Stimulated activated naive B cell treated with anti-CD40 and anti-IgM and Interleukin-4, amounts not matched to agents 10 μg/mL and 1 μg/mL and 100 μg/mL, for 72 hours (primary cell): ENCODE data around the gene SSC5D.

Experiments
- ATAC-seq, 2 donors: fragments of 150-1000 bp; cut with Tn5 transposase; replicated peaks; 2 replicates each; pipeline ENCODE4 v1.10.0; 2021; ENCODE audit warnings: moderate library complexity in 1 of 2
- DNase-seq: peaks from one replicate; pipeline ENCODE4 v3.0.0; 2021
- H3K27ac Mint-ChIP-seq: one replicate; pipeline ENCODE4 v1.8.0; 2022; ENCODE audit warnings: mild to moderate bottlenecking, mixed read lengths
- H3K27me3 Mint-ChIP-seq, 2 donors: one replicate each; pipeline ENCODE4 v1.8.0; 2022; ENCODE audit warnings: mixed read lengths in 2 of 2
- H3K36me3 Mint-ChIP-seq, 2 donors: one replicate each; pipeline ENCODE4 v1.8.0; 2022; ENCODE audit warnings: mixed read lengths in 2 of 2, mild to moderate bottlenecking in 1 of 2
- H3K4me1 Mint-ChIP-seq, 2 donors: one replicate each; pipeline ENCODE4 v1.8.0; 2022; ENCODE audit warnings: mixed read lengths in 2 of 2, mild to moderate bottlenecking in 1 of 2
- H3K4me3 Mint-ChIP-seq, 2 donors: one replicate each; pipeline ENCODE4 v1.8.0; 2022; ENCODE audit warnings: mild to moderate bottlenecking in 2 of 2, mixed read lengths in 2 of 2, moderate library complexity in 1 of 2
- H3K9me3 Mint-ChIP-seq, 2 donors: one replicate each; pipeline ENCODE4 v1.8.0; 2022; ENCODE audit warnings: mixed read lengths in 2 of 2, mild to moderate bottlenecking in 1 of 2

The SSC5D gene

GRCh38 chr19:55449469-55449868 lies 38.8 kb upstream of the SSC5D start:
- ATAC-seq: no peak
- Mint-ChIP-seq H3K4me3 (no peak overlapping the region), H3K9me3 (no peaks in the 10 kb centered on the region), H3K27ac (no peak overlapping the region), H3K27me3 (peaks cover 40 to 47% of the 10 kb centered on the region in 2 donors), H3K4me1 (peaks cover 19 to 31% of the 10 kb centered on the region in 2 donors), H3K36me3 (peaks cover 16% of the 10 kb centered on the region in 2 donors)
- DNase-seq: no peak

GRCh38 chr19:55451163-55451964 lies 36.9 kb upstream of the SSC5D start:
- Mint-ChIP-seq H3K27ac (peak overlapping the region; percentile 43), H3K4me1 (peaks cover 19 to 42% of the 10 kb centered on the region in 2 donors), H3K36me3 (peaks cover 28 to 30% of the 10 kb centered on the region in 2 donors), H3K27me3 (peaks cover 26 to 35% of the 10 kb centered on the region in 2 donors), H3K9me3 (no peaks in the 10 kb centered on the region), H3K4me3 (peak overlapping the region; percentile 72 to 79)
- DNase-seq (no peak), ATAC-seq (peak in 1 of 2 donors; percentile 27)

- peaks cover 20 to 42% of the 10 kb centered on the region in 2 donors for H3K4me1 Mint-ChIP-seq
- ATAC-seq (no peak), DNase-seq (no peak)
- H3K36me3 Mint-ChIP-seq: peaks cover 28 to 36% of the 10 kb centered on the region in 2 donors
- peak overlapping the region; percentile 72 to 79 for H3K4me3 Mint-ChIP-seq
- peaks cover 26 to 35% of the 10 kb centered on the region in 2 donors for H3K27me3 Mint-ChIP-seq
- no peak overlapping the region for H3K27ac Mint-ChIP-seq
- no peaks in the 10 kb centered on the region for H3K9me3 Mint-ChIP-seq
Measured at GRCh38 chr19:55451965-55452748, 36.1 kb upstream of the SSC5D start.

GRCh38 chr19:55452749-55453346 lies 35.4 kb upstream of the SSC5D start:
- Mint-ChIP-seq H3K27me3 (peaks cover 26 to 35% of the 10 kb centered on the region in 2 donors), H3K9me3 (no peaks in the 10 kb centered on the region), H3K27ac (no peak overlapping the region), H3K36me3 (peaks cover 28 to 36% of the 10 kb centered on the region in 2 donors), H3K4me1 (peaks cover 20 to 42% of the 10 kb centered on the region in 2 donors), H3K4me3 (peak overlapping the region in 1 of 2 donors; percentile 34)
- DNase-seq: no peak
- peak; percentile 19 to 46 for ATAC-seq

GRCh38 chr19:55453511-55454260 lies 34.5 kb upstream of the SSC5D start:
- Mint-ChIP-seq H3K4me3 (peak overlapping the region; percentile 34 to 36), H3K4me1 (peaks cover 20 to 42% of the 10 kb centered on the region in 2 donors), H3K27me3 (peaks cover 26 to 35% of the 10 kb centered on the region in 2 donors), H3K27ac (peak overlapping the region; percentile 7), H3K36me3 (peaks cover 28 to 36% of the 10 kb centered on the region in 2 donors), H3K9me3 (no peaks in the 10 kb centered on the region)
- DNase-seq: no peak
- ATAC-seq: no peak

- H3K9me3 Mint-ChIP-seq: no peaks in the 10 kb centered on the region
- peak; percentile 53 to 67 for ATAC-seq
- H3K4me3 Mint-ChIP-seq: no peak overlapping the region
Measured at GRCh38 chr19:55454787-55455243, 33.4 kb upstream of the SSC5D start.

GRCh38 chr19:55455576-55456235 lies 32.5 kb upstream of the SSC5D start:
- Mint-ChIP-seq H3K36me3 (peaks cover 28 to 36% of the 10 kb centered on the region in 2 donors), H3K27ac (no peak overlapping the region), H3K4me3 (no peak overlapping the region), H3K9me3 (no peaks in the 10 kb centered on the region), H3K27me3 (peaks cover 21 to 35% of the 10 kb centered on the region in 2 donors), H3K4me1 (peaks cover 21 to 50% of the 10 kb centered on the region in 2 donors)
- no peak for DNase-seq
- ATAC-seq: no peak

More at GRCh38 chr19:55454787-55455243, 33.4 kb upstream of the SSC5D start:
- H3K27ac Mint-ChIP-seq: no peak overlapping the region
- no peak for DNase-seq
- peaks cover 26 to 35% of the 10 kb centered on the region in 2 donors for H3K27me3 Mint-ChIP-seq
- H3K36me3 Mint-ChIP-seq: peaks cover 28 to 36% of the 10 kb centered on the region in 2 donors
- peaks cover 20 to 46% of the 10 kb centered on the region in 2 donors for H3K4me1 Mint-ChIP-seq

- Mint-ChIP-seq H3K4me1 (peaks cover 22 to 50% of the 10 kb centered on the region in 2 donors), H3K36me3 (peaks cover 28 to 36% of the 10 kb centered on the region in 2 donors), H3K4me3 (no peak overlapping the region), H3K27ac (no peak overlapping the region), H3K27me3 (peaks cover 17 to 34% of the 10 kb centered on the region in 2 donors), H3K9me3 (no peaks in the 10 kb centered on the region)
- ATAC-seq (no peak), DNase-seq (no peak)
Measured at GRCh38 chr19:55456347-55456746, 31.9 kb upstream of the SSC5D start.

GRCh38 chr19:55457683-55458457 lies 30.4 kb upstream of the SSC5D start:
- DNase-seq: no peak
- no peak overlapping the region for H3K4me3 Mint-ChIP-seq
- H3K9me3 Mint-ChIP-seq: no peaks in the 10 kb centered on the region
- H3K4me1 Mint-ChIP-seq: peaks cover 24 to 50% of the 10 kb centered on the region in 2 donors
- ATAC-seq: no peak
- peaks cover 27 to 36% of the 10 kb centered on the region in 2 donors for H3K36me3 Mint-ChIP-seq
- H3K27ac Mint-ChIP-seq: no peak overlapping the region
- H3K27me3 Mint-ChIP-seq: peaks cover 12 to 21% of the 10 kb centered on the region in 2 donors

GRCh38 chr19:55459551-55459949 lies 28.7 kb upstream of the SSC5D start:
- peaks cover 15 to 36% of the 10 kb centered on the region in 2 donors for H3K4me1 Mint-ChIP-seq
- peaks cover 0 to 5% of the 10 kb centered on the region in 2 donors for H3K27me3 Mint-ChIP-seq
- no peak overlapping the region for H3K27ac Mint-ChIP-seq
- no peaks in the 10 kb centered on the region for H3K9me3 Mint-ChIP-seq
- DNase-seq: no peak
- peak overlapping the region in 1 of 2 donors; percentile 93 for H3K4me3 Mint-ChIP-seq
- H3K36me3 Mint-ChIP-seq: peaks cover 12 to 19% of the 10 kb centered on the region in 2 donors
- no peak for ATAC-seq

GRCh38 chr19:55459950-55460657 lies 28.1 kb upstream of the SSC5D start:
- H3K4me1 Mint-ChIP-seq: peaks cover 15 to 31% of the 10 kb centered on the region in 2 donors
- no peak overlapping the region for H3K27ac Mint-ChIP-seq
- H3K27me3 Mint-ChIP-seq: no peaks in the 10 kb centered on the region
- peaks cover 8 to 13% of the 10 kb centered on the region in 2 donors for H3K36me3 Mint-ChIP-seq
- peak overlapping the region; percentile 90 to 93 for H3K4me3 Mint-ChIP-seq
- no peak for ATAC-seq
- H3K9me3 Mint-ChIP-seq: no peaks in the 10 kb centered on the region
- no peak for DNase-seq

- no peaks in the 10 kb centered on the region for H3K9me3 Mint-ChIP-seq
Measured at GRCh38 chr19:55460670-55461258, 27.5 kb upstream of the SSC5D start.

More at GRCh38 chr19:55460670-55461258, 27.5 kb upstream of the SSC5D start:
- Mint-ChIP-seq H3K27me3 (no peaks in the 10 kb centered on the region), H3K4me1 (peaks cover 15 to 25% of the 10 kb centered on the region in 2 donors), H3K4me3 (peak overlapping the region; percentile 90 to 93), H3K36me3 (peaks cover 1 to 7% of the 10 kb centered on the region in 2 donors), H3K27ac (peak overlapping the region; percentile 95)
- DNase-seq (no peak), ATAC-seq (peak in 1 of 2 donors; percentile 8)
